Gastrocnemius medialis (tissue), 4 donors: ENCODE data around the gene JAML.

ENCODE experiments used
- CTCF ChIP-seq, 5 experiments: fragments of 450-650 bp in 3 of 5; fragments of 200-600 bp in 2 of 5; sonication (generic) in 2 of 5; IDR thresholded peaks in 4 of 5; conservative IDR thresholded peaks in 1 of 5; 1 replicate in 4 of 5; 2 replicates in 1 of 5; pipeline ENCODE4 v1.5.1; 2016 to 2019; ENCODE audit warnings: antibody characterized with exemption in 5 of 5, mild to moderate bottlenecking in 3 of 5, moderate library complexity in 3 of 5
- POLR2A ChIP-seq, 2 donors: fragments of 450-650 bp; IDR thresholded peaks; one replicate each; pipeline ENCODE4 v1.6.1; 2017; ENCODE audit warnings: antibody characterized with exemption in 2 of 2, mild to moderate bottlenecking in 2 of 2, moderate library complexity in 2 of 2

GRCh38 chr11:118238421-118238820 lies 13.6 kb upstream of the JAML start:
- TF ChIP-seq CTCF (IDR thresholded peaks at IDR 0.05 in 4 of 5, conservative IDR thresholded peaks at IDR 0.05 in 1 of 5) (no peak), POLR2A (IDR thresholded peaks at IDR 0.05) (no peak)
